Sciatic nerve (tissue), 2 donors: ENCODE measurements around the gene NPSR1. TPM values are rescaled to one million over a fixed set of nuclear protein-coding genes. Genes with fewer than 3 reads are reported as not detected.

Source experiments
- ATAC-seq: fragments of 200-7000 bp; cut with Tn5 transposase; one replicate; pipeline ENCODE4 v1.9.1; 2020; ENCODE audit warnings: mild to moderate bottlenecking, moderate library complexity
- DNase-seq: peaks from one replicate; pipeline ENCODE4 v3.0.0-alpha.2; 2020; ENCODE audit warnings: low spot score
- intact Hi-C: fragments of 100-400 bp; cut with DNase I; formaldehyde crosslinking; loops from one replicate; pipeline ENCODE4 v1.14.2; 2022
- total RNA-seq: library from RNA; stranded (reverse); fragmentation: NEBNext Ultra II Directional; extraction: Animal tissue kit (Norgen Biotek cat#: 25700); gene quantifications from one replicate; pipeline ENCODE4 v1.2.1, GENCODE V29; 2021
- donor health status: DM: no; HTN: no; CAD: no.
- donor health status: DM: no; HTN: no; CAD: no.

The NPSR1 gene
- total RNA-seq, 1 donor from 2014 or later, result not detected

GRCh38 chr7:34895202-34895601, 237.2 kb downstream of the NPSR1 start:
- intact Hi-C loops, result no loop called here
- ATAC-seq (no peak), DNase-seq (no peak)
